HepG2 (cell line): ENCODE data around the gene CSNK1D. TPM values are rescaled to one million over a fixed set of nuclear protein-coding genes. Genes with fewer than 3 reads are reported as not detected.

ENCODE experiments used
- ATF1 ChIP-seq: IDR thresholded peaks from 2 replicates; pipeline ENCODE4 v1.6.1; 2016; ENCODE audit warnings: mild to moderate bottlenecking, control low read depth
- CEBPB ChIP-seq: IDR thresholded peaks from 2 replicates; pipeline ENCODE4 v1.6.1; 2011; ENCODE audit warnings: low read depth, low read length, improper control_type of control experiment, borderline replicate concordance
- CEBPG ChIP-seq: IDR thresholded peaks from 2 replicates; pipeline ENCODE4 v1.6.1; 2016
- GMEB1 ChIP-seq: sonication (generic); formaldehyde crosslinking; IDR thresholded peaks from 2 replicates; pipeline ENCODE4 v1.5.1; 2020; ENCODE audit warnings: missing genetic modification reagents, mild to moderate bottlenecking, borderline replicate concordance
- GPBP1L1 ChIP-seq: sonication (generic); formaldehyde crosslinking; IDR thresholded peaks from 2 replicates; pipeline ENCODE4 v1.5.0; 2020; ENCODE audit warnings: mild to moderate bottlenecking, missing genetic modification reagents
- JUNB ChIP-seq: sonication (generic); formaldehyde crosslinking; IDR thresholded peaks from 2 replicates; pipeline ENCODE4 v1.8.0; 2022; ENCODE audit warnings: missing genetic modification reagents, mild to moderate bottlenecking, borderline replicate concordance
- KDM3A ChIP-seq: IDR thresholded peaks from 2 replicates; pipeline ENCODE4 v1.6.1; 2018; ENCODE audit warnings: low read depth, missing compliant biosample characterization
- KDM4B ChIP-seq: sonication (generic); formaldehyde crosslinking; IDR thresholded peaks from 2 replicates; pipeline ENCODE4 v1.4.0; 2020; ENCODE audit warnings: missing genetic modification reagents
- LRRFIP1 ChIP-seq: sonication (generic); formaldehyde crosslinking; conservative IDR thresholded peaks from 2 replicates; pipeline ENCODE4 v1.4.0; 2020; ENCODE audit warnings: missing genetic modification reagents
- MATR3 ChIP-seq: sonication (generic); formaldehyde crosslinking; IDR thresholded peaks from 2 replicates; pipeline ENCODE4 v1.4.0; 2020; ENCODE audit warnings: missing genetic modification reagents
- MLLT10 ChIP-seq: sonication (generic); formaldehyde crosslinking; IDR thresholded peaks from 2 replicates; pipeline ENCODE4 v1.4.0; 2020; ENCODE audit warnings: missing genetic modification reagents
- MTA1 ChIP-seq: sonication (generic); formaldehyde crosslinking; IDR thresholded peaks from 2 replicates; pipeline ENCODE4 v1.4.0; 2020; ENCODE audit warnings: missing genetic modification reagents, mild to moderate bottlenecking, borderline replicate concordance
- MTF2 ChIP-seq: sonication (generic); formaldehyde crosslinking; IDR thresholded peaks from 2 replicates; pipeline ENCODE4 v1.5.0; 2020; ENCODE audit warnings: missing genetic modification reagents, borderline replicate concordance
- MZF1 ChIP-seq: sonication (generic); formaldehyde crosslinking; IDR thresholded peaks from 2 replicates; pipeline ENCODE4 v1.8.1; 2023; ENCODE audit warnings: mild to moderate bottlenecking, missing genetic modification reagents, borderline replicate concordance
- PAF1 ChIP-seq: IDR thresholded peaks from 2 replicates; pipeline ENCODE4 v1.6.1; 2016; ENCODE audit warnings: missing genetic modification reagents, missing compliant biosample characterization
- RAD51 ChIP-seq: fragments of 450-650 bp; IDR thresholded peaks from 2 replicates; pipeline ENCODE4 v1.6.1; 2016; ENCODE audit warnings: borderline replicate concordance
- SNAI1 ChIP-seq: sonication (generic); formaldehyde crosslinking; IDR thresholded peaks from 2 replicates; pipeline ENCODE4 v1.5.0; 2020; ENCODE audit warnings: mild to moderate bottlenecking, missing genetic modification reagents, borderline replicate concordance
- SP2 ChIP-seq: sonication (generic); formaldehyde crosslinking; IDR thresholded peaks from 2 replicates; pipeline ENCODE4 v1.5.1; 2020; ENCODE audit warnings: mild to moderate bottlenecking, missing genetic modification reagents
- STAG1 ChIP-seq: sonication (generic); formaldehyde crosslinking; IDR thresholded peaks from 2 replicates; pipeline ENCODE4 v1.4.0; 2020; ENCODE audit warnings: missing genetic modification reagents
- TEAD2 ChIP-seq: sonication (generic); formaldehyde crosslinking; IDR thresholded peaks from 2 replicates; pipeline ENCODE4 v1.9.0; 2021; ENCODE audit warnings: missing genetic modification reagents
- ZFP62 ChIP-seq: sonication (generic); formaldehyde crosslinking; IDR thresholded peaks from 2 replicates; pipeline ENCODE4 v1.4.0; 2020; ENCODE audit warnings: missing genetic modification reagents
- ZMYM2 ChIP-seq: sonication (generic); formaldehyde crosslinking; IDR thresholded peaks from 2 replicates; pipeline ENCODE4 v1.8.0; 2022; ENCODE audit warnings: mild to moderate bottlenecking, missing genetic modification reagents
- ZNF34 ChIP-seq: sonication (generic); formaldehyde crosslinking; IDR thresholded peaks from 2 replicates; pipeline ENCODE4 v1.4.0; 2020; ENCODE audit warnings: mild to moderate bottlenecking, missing genetic modification reagents, borderline replicate concordance
- ZNF550 ChIP-seq: sonication (generic); formaldehyde crosslinking; IDR thresholded peaks from 2 replicates; pipeline ENCODE4 v1.4.0; 2020; ENCODE audit warnings: mild to moderate bottlenecking, missing genetic modification reagents, borderline replicate concordance
- ZNF605 ChIP-seq: sonication (generic); formaldehyde crosslinking; IDR thresholded peaks from 2 replicates; pipeline ENCODE4 v1.8.0; 2022; ENCODE audit warnings: mild to moderate bottlenecking, missing genetic modification reagents
- ZNF639 ChIP-seq: conservative IDR thresholded peaks from 2 replicates; pipeline ENCODE4 v1.6.1; 2018; ENCODE audit warnings: missing genetic modification reagents
- polyA plus RNA-seq, 8 experiments: library from polyadenylated mRNA; depleted of rRNA in 3 of 8; stranded (reverse) in 7 of 8; unstranded in 1 of 8; fragments of >200 nt; fragmentation: Illumina TruSeq in 4 of 8; extraction: Trizol in 4 of 8; gene quantifications; 2 replicates each; pipeline versions ENCODE4 v1.2.1 to v1.2.3, GENCODE V29; 2011 to 2016; ENCODE audit warnings: low read depth in 4 of 8, missing spikeins in 1 of 8, mixed read lengths in 1 of 8; ENCODE audit not compliant: insufficient read depth in 1 of 8
- total RNA-seq, 5 experiments: library from RNA; depleted of rRNA; stranded (reverse); fragments of >200 nt; fragmentation: Illumina TruSeq; extraction: Trizol; gene quantifications; 2 replicates each; pipeline ENCODE4 v1.2.3, GENCODE V29; 2016; ENCODE audit warnings: low read depth in 1 of 5

Gene CSNK1D
- total and polyA plus RNA-seq, 2 of the 13 experiments (the other 11 are each of a cell fraction or from before 2014, with no cell fraction given): 31.5 to 128 TPM

- no peak for TF ChIP-seq ZNF605 (CRISPR knock-in tag)
- no peak; the same call in 1 of the 2 replicates for TF ChIP-seq SP2 (CRISPR knock-in tag)
- peak; percentile 20; the same call in 1 of the 2 replicates for TF ChIP-seq STAG1 (CRISPR knock-in tag)
- no peak for TF ChIP-seq MTF2 (CRISPR knock-in tag)
- no peak for TF ChIP-seq GMEB1 (CRISPR knock-in tag)
- no peak for TF ChIP-seq TEAD2 (CRISPR knock-in tag)
- no peak for TF ChIP-seq GPBP1L1 (CRISPR knock-in tag)
- TF ChIP-seq ZNF34: no peak
- TF ChIP-seq MTA1 (CRISPR knock-in tag): peak; percentile 92
- TF ChIP-seq KDM3A (CRISPR knock-in tag): 0 out of 2 replicates have a peak, but pooled peaks have one; percentile 42
- peak; percentile 91; the same call in 1 of the 2 replicates for TF ChIP-seq PAF1 (CRISPR knock-in tag)
- 0 out of 2 replicates have a peak, but pooled peaks have one; percentile 71 for TF ChIP-seq KDM4B (CRISPR knock-in tag)
- no peak for TF ChIP-seq MATR3
- no peak for TF ChIP-seq ZNF550 (CRISPR knock-in tag)
- no peak for TF ChIP-seq LRRFIP1
- TF ChIP-seq JUNB: no peak
- TF ChIP-seq ZMYM2 (CRISPR knock-in tag): no peak
- TF ChIP-seq MLLT10 (CRISPR knock-in tag): no peak
- TF ChIP-seq RAD51: no peak
- peak; percentile 78; the same call in 1 of the 2 replicates for TF ChIP-seq CEBPB
- TF ChIP-seq ATF1 (CRISPR knock-in tag): no peak
- no peak for TF ChIP-seq ZFP62 (CRISPR knock-in tag)
- TF ChIP-seq CEBPG: peak; percentile 70
- TF ChIP-seq ZNF639 (CRISPR knock-in tag): peak; percentile 41; the same call in 1 of the 2 replicates
- TF ChIP-seq MZF1 (CRISPR knock-in tag): no peak
- no peak; the same call in 1 of the 2 replicates for TF ChIP-seq SNAI1 (CRISPR knock-in tag)
These were observed 30.4 kb downstream of the CSNK1D start (continued) for GRCh38 chr17:82242977-82243647.
